ENCODE measurements around the gene POLA2.

POLA2 gene

DNA sequence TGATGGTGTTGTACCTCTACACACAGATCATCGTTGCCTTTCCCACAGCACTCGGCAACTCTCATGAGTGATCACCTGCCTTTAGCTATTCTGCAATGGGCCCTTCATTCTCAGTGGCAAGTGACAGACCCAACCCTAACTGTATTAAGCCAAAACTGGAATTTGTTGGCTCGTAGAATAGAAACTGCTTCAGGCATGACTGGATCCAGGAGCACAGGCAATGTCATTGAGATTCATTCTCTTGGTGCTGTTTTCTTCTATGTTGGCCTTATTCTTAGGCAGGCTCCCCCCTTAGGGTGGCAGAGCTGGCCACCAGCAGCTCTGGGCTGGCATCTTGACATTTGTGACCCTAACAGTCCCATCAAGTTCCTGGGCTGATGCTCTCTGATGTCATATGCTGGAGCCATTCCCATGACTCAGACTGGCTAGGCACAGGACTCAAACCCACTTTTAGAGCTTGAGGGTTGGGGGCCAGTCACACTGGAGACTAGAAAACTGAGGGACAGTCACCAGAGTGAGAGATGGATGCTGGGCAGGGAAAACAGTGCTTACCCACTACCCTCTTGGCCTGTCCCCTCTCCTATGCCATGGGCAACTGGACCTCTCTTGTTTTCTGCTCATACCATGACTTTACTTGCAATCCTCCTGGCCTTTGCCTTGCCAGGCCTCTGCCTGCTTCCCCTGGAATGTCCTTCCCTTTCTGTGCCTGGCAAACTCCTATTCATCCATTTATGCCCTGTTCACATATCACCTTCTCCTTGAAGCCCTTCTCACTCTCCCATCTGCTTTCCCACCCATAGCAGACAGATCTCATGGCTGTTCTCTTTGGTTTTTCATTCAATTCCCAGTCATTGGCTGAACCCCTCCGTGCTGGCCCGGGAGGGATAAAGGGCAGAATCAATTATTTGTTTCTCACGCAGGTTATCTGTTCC, 45.8 kb downstream of the POLA2 start:
- Mint-ChIP-seq H3K4me3 (no peak overlapping the region), H3K9me3 (no peaks in the 10 kb centered on the region), H3K27me3 (no peaks in the 10 kb centered on the region), H3K4me1 (peaks cover 12% of the 10 kb centered on the region), H3K27ac (no peak overlapping the region)
- DNase-seq = no peak
- no peak for ATAC-seq

DNA sequence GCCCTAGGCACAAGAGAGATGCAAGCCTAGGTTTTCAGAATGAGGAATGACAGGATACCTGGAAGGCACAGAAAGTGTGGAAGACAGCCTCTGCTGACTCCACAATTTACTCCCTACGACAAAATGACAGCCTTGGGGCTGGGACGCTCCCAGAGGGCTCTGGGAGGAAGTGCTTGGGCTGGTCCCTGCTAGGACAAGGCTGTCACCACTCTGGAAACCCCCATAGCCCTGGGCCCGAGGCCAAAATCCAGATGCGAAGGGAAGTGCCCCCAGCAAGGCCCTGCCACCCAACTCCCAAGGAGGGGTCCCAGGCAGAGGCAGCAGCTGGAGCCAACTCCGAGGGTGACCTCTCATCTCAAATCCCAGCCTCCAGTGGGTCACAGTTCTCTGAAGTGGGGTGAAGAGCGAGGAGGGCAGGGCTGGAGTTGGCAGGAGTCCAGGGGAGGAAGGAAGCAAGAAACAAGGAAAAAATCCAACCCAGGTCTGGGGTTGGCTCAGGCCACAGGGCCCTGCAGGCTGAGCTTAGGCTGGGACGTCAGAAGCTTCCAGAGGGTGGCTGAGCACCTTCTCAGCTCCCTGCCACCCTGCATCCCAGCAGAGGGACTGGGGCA, 46.6 kb downstream of the POLA2 start:
- no peak for DNase-seq
- H3K27ac Mint-ChIP-seq = no peak overlapping the region
- peak; percentile 31 for ATAC-seq
- H3K4me1 Mint-ChIP-seq = peaks cover 12% of the 10 kb centered on the region
- H3K4me3 Mint-ChIP-seq = no peak overlapping the region
- no peaks in the 10 kb centered on the region for H3K9me3 Mint-ChIP-seq
- H3K27me3 Mint-ChIP-seq = peaks cover 3% of the 10 kb centered on the region

DNA sequence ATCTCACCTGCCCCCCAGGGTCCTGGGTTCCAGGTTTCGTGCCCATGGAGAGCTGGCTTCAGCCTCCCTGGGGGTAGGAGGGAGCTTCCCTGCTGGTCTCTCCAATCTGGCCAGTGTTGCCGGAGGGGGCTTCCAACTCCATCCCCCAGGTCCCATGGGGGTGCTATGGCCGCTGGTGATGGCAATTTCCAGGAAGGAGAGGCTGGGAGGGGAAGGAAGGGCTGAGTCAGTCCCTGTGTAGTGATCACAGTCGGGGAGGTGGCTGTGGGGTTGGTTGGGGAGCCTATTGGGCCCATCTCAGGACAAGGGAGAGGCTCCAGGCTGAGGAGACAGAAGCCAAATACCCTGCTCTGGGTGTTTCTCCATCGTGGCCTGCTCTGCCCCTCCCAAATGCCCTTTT, 47.2 kb downstream of the POLA2 start:
- H3K27me3 Mint-ChIP-seq = peaks cover 10% of the 10 kb centered on the region
- peaks cover 15% of the 10 kb centered on the region for H3K4me1 Mint-ChIP-seq
- H3K4me3 Mint-ChIP-seq = no peak overlapping the region
- H3K9me3 Mint-ChIP-seq = no peaks in the 10 kb centered on the region
- H3K27ac Mint-ChIP-seq = peak overlapping the region in 1 of 2 donors; percentile 64
- DNase-seq (no peak), ATAC-seq (no peak)

GRCh38 chr11:65310215-65310614, 48.5 kb downstream of the POLA2 start:
- H3K9me3 Mint-ChIP-seq = no peaks in the 10 kb centered on the region
- H3K27me3 Mint-ChIP-seq = peaks cover 15% of the 10 kb centered on the region
- no peak for DNase-seq
- no peak for ATAC-seq
- H3K4me1 Mint-ChIP-seq = peaks cover 20% of the 10 kb centered on the region
- no peak overlapping the region for H3K4me3 Mint-ChIP-seq
- no peak overlapping the region for H3K27ac Mint-ChIP-seq

GRCh38 chr11:65310736-65311135, 49.0 kb downstream of the POLA2 start:
- H3K27ac Mint-ChIP-seq = no peak overlapping the region
- ATAC-seq = no peak
- H3K9me3 Mint-ChIP-seq = no peaks in the 10 kb centered on the region

DNA sequence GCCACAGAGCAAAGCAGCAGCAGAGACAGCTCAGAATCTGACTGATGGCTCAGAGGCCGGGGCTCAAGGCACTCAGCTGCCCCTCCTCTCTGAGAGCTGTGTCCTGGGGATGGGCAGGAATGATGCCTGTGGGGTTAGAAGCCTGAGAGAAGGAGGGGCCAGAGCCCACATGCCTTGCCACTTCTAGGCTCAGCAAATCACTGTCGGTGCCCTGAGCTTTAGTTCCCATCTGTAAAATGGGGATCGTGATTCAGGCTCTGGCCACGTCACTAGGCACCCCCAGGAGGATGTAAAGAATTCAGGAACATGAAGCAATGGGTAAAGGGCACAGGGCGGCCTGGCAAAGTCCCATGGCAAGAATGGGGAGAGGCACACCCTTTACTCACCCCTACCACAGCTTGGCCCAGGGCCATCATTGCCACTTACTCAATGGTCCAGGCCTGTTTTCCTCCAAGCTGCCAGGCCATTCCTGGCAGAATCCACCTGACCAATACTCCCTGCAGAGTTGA, 49.5 kb downstream of the POLA2 start:
- peaks cover 28% of the 10 kb centered on the region for H3K4me1 Mint-ChIP-seq
- no peak overlapping the region for H3K27ac Mint-ChIP-seq
- H3K9me3 Mint-ChIP-seq = no peaks in the 10 kb centered on the region
- ATAC-seq = no peak
- peaks cover 22% of the 10 kb centered on the region for H3K27me3 Mint-ChIP-seq
- H3K4me3 Mint-ChIP-seq = no peak overlapping the region
- no peak for DNase-seq

More at GRCh38 chr11:65310736-65311135, 49.0 kb downstream of the POLA2 start:
- peaks cover 17% of the 10 kb centered on the region for H3K27me3 Mint-ChIP-seq
- DNase-seq = no peak
- H3K4me1 Mint-ChIP-seq = peaks cover 23% of the 10 kb centered on the region
- H3K4me3 Mint-ChIP-seq = no peak overlapping the region

DNA sequence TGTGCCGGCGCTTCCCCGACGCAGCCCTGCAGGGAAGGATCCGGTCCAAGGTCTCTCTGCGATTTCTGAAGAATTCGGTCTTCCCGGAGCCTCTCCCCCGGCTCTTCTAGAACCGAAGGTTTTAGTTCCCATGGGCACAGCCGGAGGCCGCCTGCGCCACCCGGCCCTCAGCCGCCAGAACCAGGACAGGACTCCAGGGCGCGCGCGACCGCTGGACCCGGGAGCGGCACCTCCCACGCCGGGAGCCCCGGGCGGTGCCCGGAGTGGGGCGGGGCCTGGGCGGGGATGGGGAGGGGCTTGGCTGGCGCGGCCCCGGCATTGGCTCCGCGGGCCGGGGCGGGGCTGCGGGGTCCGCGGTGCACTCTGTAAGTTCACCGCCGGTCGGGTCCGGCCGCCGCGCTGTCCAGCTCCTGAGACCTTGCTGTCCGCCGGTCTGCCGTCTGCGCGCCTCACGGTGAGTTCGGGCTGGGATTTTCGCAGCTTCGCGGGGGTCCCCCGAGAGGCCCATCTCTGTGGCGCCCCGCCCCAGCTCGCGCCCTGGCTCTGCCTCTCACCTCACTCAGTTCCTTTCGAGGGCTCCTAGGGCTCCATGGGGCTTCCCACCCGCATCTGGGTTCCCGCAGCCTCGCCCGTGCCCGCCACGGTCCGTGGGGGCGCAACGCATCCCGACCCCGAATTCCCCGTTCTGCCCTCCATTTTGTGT, 52.9 kb downstream of the POLA2 start, which contains the start of gene CDC42EP2:
TSS of gene CDC42EP2 (plus strand) at position 366 of the 703 bp plus-strand sequence. CDS start 6,033 bp downstream, outside the sequence.
- Mint-ChIP-seq H3K27me3 (peaks cover 27% of the 10 kb centered on the region), H3K4me3 (peak within 1 kb of the TSS; percentile 82 to 84), H3K27ac (peak within 1 kb of the TSS in 1 of 2 donors; percentile 54), H3K4me1 (peaks cover 19% of the 10 kb centered on the region), H3K9me3 (no peaks in the 10 kb centered on the region)
- peak; percentile 85 for ATAC-seq
- DNase-seq = peak; percentile 52 to 65

- Mint-ChIP-seq H3K9me3 (no peaks in the 10 kb centered on the region), H3K4me3 (peak overlapping the region; percentile 82 to 84), H3K27me3 (peaks cover 27% of the 10 kb centered on the region), H3K27ac (peak overlapping the region in 1 of 2 donors; percentile 54), H3K4me1 (peaks cover 19% of the 10 kb centered on the region)
- DNase-seq (peak; percentile 79 to 82), ATAC-seq (peak; percentile 78)
Measured at GRCh38 chr11:65315204-65315865, 53.6 kb downstream of the POLA2 start.

DNA sequence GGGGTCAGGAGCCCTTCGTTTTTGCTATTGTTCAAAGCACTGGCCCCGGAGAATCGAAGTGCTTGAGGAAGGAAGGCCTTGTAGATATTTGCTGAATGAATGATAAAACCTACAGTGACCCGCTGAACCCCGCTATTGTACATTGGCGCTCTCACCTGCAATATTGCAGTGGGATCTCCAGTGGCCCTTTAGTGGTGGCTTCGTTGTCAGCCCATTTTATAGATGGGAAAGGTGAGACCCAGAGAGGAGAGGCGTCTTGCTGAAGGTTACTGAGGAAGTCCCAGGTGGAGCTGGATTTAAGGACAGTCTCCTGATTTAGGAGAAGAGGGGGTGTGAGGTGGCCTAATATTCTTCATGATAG, 54.1 kb downstream of the POLA2 start:
- Mint-ChIP-seq H3K27ac (peak overlapping the region in 1 of 2 donors; percentile 54), H3K4me1 (peaks cover 19% of the 10 kb centered on the region), H3K4me3 (peak overlapping the region; percentile 82 to 84), H3K9me3 (no peaks in the 10 kb centered on the region), H3K27me3 (peaks cover 27% of the 10 kb centered on the region)
- peak; percentile 8 for ATAC-seq
- no peak for DNase-seq

DNA sequence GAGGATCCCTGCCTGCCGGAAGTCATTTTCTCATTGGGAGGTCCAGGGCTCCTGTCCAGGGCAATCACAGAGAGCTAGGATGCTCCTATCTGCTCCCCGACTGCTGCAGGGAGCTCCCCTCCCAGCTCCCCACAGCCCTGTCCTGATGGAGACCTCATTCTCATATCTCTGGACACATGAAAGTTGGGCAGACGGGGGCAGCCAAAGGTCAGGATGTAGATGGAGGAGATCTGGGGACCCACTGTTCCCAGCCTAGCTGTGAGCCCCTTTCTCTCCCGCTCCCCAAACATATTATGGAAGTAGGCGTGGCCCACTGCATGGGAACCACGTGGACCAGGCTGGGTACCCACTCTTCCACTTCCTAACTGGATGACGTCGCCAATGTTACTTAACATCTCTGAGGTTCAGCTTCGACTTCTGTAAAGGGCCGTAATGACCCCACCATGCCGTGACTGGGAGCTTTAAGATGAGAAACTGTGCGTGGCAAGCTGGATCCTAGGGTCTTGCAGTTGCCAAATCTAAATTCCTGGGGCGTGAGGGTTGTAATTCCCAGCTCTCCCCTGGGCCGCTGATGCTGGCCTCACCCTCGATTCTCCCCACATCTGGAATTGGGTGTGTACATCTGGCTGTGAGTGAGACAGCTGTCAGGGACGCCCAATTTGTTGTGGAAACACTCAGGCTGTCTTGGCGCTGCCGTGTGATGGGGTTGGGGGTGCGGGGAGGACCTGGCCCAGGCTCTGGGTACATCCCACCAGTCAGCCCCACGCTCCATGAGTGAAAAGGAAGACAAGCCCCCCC, 54.7 kb downstream of the POLA2 start:
- H3K9me3 Mint-ChIP-seq = no peaks in the 10 kb centered on the region
- peak overlapping the region in 1 of 2 donors; percentile 84 for H3K4me3 Mint-ChIP-seq
- peaks cover 19% of the 10 kb centered on the region for H3K4me1 Mint-ChIP-seq
- DNase-seq = no peak
- H3K27me3 Mint-ChIP-seq = peaks cover 27% of the 10 kb centered on the region
- H3K27ac Mint-ChIP-seq = peak overlapping the region in 1 of 2 donors; percentile 66
- no peak for ATAC-seq

DNA sequence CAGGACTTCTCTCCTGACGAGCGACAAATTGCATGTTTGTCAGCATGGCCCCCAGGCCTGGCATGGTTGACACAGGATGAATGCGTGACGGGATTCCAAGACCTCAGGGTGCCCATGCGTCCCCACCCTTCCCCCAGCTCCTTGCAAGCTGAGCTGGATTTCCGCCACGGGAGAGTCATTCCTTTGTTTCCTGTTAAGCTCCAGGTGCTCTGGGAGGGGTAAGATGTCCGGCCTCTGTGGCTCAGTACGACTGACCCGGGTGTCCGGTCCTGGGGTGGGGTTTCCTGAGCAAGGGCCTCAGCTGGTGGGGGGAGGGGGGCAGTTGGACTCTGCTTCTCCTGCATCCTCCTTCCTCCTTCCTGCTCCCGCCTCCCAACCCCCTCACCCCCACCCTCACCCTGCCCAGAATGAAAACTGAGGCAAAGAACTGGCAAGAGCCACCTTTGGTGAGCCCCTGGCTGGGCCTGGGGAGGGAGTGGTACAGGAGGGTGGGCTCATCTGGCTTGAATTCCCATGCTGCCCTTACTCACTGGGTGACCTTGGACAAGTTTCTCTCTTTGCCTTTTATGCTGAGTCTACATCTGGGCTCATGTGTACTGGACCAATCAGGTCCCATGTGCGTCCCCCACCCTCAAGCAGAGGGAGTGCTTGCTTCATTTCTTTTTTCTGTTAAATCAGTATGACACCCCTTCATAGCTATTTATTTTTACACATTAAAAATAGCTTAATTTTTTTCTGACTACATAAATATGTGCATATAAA, 55.4 kb downstream of the POLA2 start:
- Mint-ChIP-seq H3K27ac (no peak overlapping the region), H3K27me3 (peaks cover 27% of the 10 kb centered on the region), H3K9me3 (no peaks in the 10 kb centered on the region), H3K4me3 (no peak overlapping the region), H3K4me1 (peaks cover 19% of the 10 kb centered on the region)
- ATAC-seq (no peak), DNase-seq (no peak)

GRCh38 chr11:65320386-65321075, 58.8 kb downstream of the POLA2 start:
- Mint-ChIP-seq H3K27me3 (peaks cover 12% of the 10 kb centered on the region), H3K27ac (no peak overlapping the region), H3K4me3 (no peak overlapping the region), H3K9me3 (no peaks in the 10 kb centered on the region), H3K4me1 (peaks cover 10% of the 10 kb centered on the region)
- ATAC-seq (no peak), DNase-seq (no peak)

DNA sequence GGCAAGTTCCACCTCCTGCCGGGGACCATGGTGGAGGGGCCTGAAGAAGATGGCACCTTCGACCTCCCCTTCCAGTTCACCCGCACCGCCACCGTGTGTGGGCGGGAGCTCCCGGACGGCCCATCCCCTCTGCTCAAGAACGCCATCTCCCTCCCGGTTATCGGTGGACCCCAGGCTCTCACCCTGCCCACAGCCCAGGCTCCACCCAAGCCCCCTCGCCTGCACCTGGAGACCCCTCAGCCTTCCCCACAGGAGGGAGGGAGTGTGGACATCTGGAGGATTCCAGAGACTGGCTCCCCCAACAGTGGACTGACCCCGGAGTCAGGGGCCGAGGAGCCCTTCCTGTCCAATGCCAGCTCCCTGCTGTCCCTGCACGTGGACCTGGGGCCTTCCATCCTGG, 59.3 kb downstream of the POLA2 start:
- H3K4me3 Mint-ChIP-seq = no peak overlapping the region
- no peak for DNase-seq
- no peaks in the 10 kb centered on the region for H3K9me3 Mint-ChIP-seq
- H3K27me3 Mint-ChIP-seq = peaks cover 7% of the 10 kb centered on the region
- no peak overlapping the region for H3K27ac Mint-ChIP-seq
- peaks cover 4% of the 10 kb centered on the region for H3K4me1 Mint-ChIP-seq
- no peak for ATAC-seq
